ENCODE results near the gene DNMT3L.
"Not testable (repeated sequence)": the region's sequence is repeated elsewhere in the genome, so short reads cannot be mapped to it uniquely, and the experiment has no call there.

GRCh38 chr21:44197156-44197516 lies 64.6 kb downstream of the DNMT3L start:
- TF ChIP-seq CTCF, POLR2A (IDR thresholded peaks at IDR 0.05): not testable (repeated sequence)

Measured in stomach (tissue), 4 donors.